CD4-positive, alpha-beta T cell treated with Interleukin-15 for 1 hour (primary cell): ENCODE results near the gene SLC38A2.
"Not testable (repeated sequence)": the region's sequence is repeated elsewhere in the genome, so short reads cannot be mapped to it uniquely, and the experiment has no call there.

Experiments used
- DNase-seq: peaks from one replicate; pipeline ENCODE4 v3.0.0-alpha.2; 2020

Gene SLC38A2

DNA sequence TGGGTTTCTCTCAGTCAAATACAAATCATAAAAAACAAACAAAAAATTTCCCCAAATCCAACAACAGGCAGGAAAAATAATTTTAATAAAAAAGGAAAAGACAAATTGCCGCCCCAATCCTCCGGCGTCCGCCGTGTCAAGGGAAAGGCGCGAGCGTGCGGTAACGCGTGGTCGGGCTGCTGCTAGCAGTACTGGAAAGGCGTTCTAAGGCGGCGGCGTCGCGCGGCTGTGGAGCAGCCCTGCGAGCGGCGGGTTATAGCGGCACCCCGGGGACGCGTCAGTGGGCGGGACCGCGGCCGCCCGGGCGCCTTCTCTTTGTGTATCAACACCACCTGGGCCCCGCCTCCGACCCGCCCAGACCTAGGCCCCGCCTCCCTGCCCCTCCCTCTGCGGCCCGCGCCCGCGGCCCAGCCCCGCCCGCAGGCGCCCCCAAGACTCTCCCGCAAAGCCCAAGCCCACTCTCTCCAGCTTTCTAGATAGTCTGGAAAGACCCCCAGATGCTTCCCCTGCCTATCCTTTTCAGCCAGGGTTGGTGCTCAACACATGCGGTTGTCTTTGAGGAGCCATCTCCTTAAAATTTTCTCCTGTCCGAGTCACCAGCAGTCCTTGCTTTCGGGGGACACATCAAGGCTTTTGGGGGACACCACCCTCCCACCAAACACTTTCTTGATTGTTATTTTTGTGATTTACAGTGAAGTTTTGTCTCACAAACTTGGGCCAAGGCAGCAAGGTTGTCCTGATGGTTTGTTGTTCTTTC is at the start of gene SLC38A2:
Gene SLC38A2, minus strand, starts transcription at position 230 of the 757 bp plus-strand sequence. CDS start 1,480 bp downstream, outside the sequence.
- peak; percentile 97 for DNase-seq

DNA sequence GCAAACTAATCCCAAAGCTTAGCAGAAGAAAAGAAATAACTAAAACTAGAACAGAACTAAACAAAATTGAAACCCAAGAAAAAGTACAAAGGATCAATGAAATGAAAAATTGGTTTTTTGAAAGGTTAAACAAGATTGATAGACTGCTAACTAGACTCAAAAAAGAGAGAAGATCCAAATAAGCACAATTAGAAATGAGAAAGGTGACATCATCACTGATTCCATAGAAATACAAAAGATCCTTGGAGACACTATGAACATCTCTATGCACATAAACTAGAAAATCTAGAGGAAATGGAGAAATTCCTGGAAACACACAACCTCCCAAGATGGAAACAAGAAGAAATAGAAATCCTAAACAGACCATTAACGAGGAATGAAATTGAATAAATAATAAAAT is 47.1 kb upstream of the SLC38A2 start:
- no peak for DNase-seq

DNA sequence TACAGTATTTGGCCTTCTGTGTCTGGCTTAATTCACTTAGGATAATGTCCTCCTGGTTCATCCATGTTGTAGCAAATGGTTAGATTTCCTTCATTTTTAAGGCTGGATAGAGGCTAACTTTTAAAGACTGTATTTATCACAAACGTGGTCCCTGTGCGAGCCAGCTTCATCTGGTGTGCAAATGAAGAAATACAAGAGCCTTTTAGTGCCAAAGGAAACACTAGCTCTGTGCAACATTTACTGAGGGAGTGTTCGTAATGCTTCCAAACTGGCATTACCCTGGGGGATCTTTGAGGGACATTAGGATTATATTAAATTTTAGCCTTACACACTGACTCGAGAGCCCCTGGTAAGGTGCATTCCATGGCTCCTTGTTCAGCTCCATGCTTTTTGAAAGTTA is 43.0 kb upstream of the SLC38A2 start:
- DNase-seq = no peak

GRCh38 chr12:46414591-46415268 is 42.2 kb upstream of the SLC38A2 start:
- DNase-seq = no peak

DNA sequence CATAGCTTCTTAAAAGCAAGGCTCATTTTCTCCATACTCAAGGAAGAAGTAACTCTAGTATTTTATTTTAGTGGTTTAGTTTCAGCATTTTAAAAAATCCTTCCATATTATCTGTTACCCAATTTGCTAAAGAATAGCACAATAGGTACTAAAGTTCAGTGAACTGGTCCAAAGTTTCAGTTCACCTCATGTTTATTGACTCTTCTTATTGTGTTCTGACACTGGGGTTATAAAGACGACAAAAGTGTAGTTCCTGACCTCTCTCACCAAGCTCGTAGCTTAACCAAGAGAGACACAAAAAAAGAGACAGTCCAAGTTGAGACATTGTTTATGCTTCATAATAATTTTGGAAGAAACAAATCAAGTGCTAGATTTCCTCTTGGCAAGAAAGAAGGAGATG is 40.8 kb upstream of the SLC38A2 start:
- DNase-seq = no peak

DNA sequence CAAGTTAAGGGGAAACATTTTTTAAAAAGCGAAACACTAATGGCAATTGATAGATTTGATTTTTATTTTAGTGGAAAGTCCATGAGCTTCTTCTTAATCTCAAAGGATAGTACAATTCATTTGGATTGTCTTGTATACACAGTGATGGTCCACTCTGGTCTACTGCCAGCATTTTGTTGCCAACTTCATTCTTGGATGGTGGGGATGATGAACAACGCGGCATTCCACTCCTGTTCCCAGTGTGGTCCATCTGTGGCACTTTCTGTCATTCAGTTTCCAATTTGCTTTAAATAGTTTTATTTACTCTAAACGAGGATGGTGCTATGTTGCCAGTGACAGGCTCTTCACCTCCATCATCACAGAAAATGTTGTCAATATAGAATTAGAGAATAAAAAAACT is 40.3 kb upstream of the SLC38A2 start:
- no peak for DNase-seq

DNA sequence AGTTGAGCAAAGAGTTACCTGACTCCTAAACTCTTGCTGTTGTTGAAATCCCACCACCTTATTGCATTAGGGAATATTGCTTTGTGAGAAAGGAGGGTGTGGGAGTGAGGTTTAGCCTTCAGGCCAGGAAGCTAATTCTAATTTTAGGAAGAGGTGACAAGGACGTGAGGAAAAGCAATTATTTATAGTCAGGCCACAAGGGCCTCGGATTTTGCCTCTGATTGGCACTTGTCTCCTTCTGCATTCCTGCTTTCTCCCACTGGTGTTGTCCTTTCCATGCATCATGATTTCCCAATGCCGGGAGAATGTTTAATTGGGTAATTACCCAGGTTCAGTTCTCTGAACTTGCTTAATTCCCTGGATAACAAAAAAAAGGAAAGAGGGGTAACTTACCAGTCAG is 37.9 kb upstream of the SLC38A2 start:
- DNase-seq = no peak

DNA sequence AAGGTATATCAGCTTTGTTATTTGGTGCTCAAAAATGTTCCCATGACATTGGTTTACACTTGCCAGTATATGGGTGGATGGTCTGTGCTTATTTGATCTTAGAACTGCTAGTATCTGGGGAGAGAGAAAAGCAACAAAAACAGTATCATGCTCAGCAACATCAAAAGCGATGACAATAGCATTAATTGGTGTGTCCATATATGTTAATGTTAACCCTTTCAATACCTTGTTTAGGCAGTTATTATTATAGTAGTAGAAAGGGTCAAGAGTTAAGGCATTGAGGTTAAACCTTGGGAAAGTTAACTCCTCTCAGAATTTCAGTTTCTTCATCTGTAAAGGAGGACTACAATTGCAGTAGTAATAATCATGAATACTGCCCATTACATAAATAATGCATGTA is 37.4 kb upstream of the SLC38A2 start:
- DNase-seq = no peak

- DNase-seq = no peak
These were observed 36.8 kb upstream of the SLC38A2 start for GRCh38 chr12:46409342-46409741.

DNA sequence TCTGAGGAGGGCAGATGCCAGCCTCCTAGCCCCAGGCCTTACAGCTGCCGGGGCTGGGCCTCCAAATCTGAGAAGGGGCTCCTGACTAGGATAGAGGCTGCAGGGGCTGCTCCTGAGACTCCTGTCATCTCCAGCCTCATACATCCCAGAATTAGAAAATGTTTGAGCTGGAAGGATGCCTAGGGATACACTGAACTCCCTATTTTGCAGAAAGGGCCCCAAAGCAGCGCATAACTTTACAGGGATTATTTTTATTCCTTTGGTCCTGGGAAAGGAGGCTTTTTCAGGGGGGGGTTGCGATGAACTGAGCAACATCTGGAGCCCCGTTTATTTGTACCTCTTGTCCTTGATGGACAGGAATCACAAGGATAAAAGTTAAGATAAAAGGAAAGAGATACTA is 35.9 kb upstream of the SLC38A2 start:
- DNase-seq = no peak

DNA sequence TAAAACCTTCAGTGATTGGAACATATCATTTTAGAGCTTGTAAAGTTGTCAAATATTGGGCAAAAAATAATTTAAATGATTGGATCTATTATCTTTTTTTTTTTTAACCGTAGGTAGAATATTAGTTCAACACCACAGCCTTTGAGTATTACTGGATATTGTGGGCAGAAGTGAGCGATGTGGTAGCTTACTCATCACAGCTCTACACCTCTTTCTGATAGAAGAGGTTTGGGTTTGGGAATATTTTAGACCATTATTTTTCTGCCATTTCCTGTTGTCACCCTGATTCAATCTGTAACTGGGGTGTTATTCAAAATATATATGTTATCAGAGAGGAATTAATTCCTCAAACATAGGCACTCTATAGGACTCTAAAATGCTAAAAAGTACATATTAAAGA is 34.8 kb upstream of the SLC38A2 start:
- no peak for DNase-seq

DNA sequence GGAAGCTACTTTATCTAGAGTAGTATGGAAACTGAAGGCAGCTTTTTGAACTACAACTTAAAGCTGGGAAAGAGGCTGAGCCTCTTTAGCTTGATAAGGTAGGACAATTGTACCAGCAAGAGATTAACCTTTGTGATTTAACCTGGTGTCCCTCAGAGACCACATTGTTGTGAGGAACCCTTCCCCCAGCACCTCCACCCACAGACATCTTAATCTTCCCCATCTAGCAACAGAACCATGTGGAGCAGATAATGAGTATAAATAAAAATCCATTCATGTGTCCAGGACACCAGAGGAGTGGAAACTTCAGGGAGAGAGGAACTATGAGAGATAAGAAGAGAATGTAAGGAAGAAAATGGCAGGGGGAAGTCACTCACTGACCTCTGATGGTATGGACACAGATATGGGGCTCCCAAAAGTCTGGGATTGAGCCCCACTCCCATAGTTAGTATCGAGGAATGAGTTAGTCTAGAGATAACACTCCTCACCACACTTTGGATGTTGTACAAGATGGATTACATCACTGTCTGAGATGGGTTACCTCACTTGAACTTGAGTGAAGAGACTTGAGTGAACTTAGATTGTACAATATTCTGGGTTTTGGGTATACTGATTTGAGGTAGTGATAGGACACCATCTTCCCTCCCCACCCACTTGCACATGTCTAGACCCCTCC is 33.9 kb upstream of the SLC38A2 start:
- DNase-seq = no peak

DNA sequence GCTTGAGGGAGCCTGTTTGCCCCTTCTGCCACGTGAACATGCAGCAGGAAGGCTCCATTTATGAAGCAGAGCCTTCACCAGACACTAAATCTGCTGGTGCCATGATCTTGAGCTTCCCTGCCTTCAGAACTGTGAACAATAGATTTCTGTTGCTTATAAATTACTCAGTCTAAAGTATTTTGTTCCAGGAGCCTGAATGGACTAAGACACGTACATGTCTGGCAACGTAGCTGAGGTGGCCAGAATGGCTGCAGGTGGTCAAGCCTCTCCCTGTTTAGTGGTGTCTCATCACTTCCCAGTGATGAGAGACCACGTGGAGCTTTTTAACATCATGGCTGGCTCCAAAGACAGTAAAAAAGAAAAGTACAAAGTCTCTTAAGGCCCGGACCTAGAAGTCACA is 32.2 kb upstream of the SLC38A2 start:
- no peak for DNase-seq

DNA sequence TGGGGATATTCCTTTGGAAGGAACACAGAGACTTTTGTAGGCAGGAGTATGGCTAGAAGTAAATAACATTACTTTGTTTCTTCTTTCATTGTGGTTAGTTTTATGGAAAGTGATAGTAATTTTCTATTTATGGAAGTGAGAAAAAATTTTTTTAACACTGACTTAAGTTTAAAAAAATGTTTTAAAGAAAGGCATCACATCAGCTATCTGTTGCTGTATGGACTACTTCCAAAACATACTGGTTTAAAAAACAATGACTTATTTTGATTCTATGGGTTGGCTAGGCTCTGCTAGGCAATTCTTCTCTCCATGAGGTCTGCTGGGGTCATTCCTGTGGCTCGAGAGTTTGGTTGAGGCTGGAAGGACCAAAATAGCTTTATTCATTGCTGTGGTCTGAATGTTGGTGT is 31.7 kb upstream of the SLC38A2 start:
- DNase-seq = no peak

GRCh38 chr12:46403719-46404070 is 31.1 kb upstream of the SLC38A2 start:
- DNase-seq = no peak

GRCh38 chr12:46402941-46403718 is 30.6 kb upstream of the SLC38A2 start:
- no peak for DNase-seq

DNA sequence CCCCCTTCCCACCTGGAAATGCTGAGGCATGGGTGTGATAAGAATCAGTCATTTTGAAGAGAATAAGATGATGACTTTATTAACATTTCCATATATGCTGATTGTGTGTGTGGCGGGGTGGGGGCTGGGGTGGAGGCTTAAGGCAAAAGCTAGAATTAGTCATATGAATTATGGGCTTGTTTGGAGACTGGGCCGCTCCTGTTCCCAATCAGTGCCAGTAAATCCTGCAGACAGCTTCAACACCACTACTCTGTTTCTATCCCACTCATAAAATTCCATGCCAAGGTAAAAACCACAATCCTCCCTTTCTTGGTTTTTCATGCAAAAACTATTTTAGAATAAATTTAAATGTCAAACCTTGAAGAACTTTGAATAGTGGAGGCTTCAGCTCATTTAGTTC is 29.9 kb upstream of the SLC38A2 start:
- DNase-seq = no peak

DNA sequence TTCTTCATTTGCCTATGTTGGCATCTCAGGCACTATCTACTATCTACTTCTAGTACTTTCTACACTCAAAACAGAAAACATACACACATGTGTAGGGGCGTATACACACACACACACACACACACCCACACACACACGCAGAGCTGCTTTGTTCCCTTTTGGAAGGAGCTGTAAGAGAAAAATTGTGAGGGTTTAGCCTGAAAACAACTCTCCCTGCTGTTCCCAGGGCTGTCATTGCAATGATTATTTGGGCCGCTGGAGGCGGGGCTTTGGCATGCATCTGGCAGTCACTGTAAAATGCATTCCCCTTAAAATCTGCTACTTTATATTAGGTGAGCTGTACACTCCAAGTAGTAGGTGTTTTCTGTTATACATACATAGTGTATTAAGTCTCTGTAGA is 29.1 kb upstream of the SLC38A2 start:
- DNase-seq = no peak

DNA sequence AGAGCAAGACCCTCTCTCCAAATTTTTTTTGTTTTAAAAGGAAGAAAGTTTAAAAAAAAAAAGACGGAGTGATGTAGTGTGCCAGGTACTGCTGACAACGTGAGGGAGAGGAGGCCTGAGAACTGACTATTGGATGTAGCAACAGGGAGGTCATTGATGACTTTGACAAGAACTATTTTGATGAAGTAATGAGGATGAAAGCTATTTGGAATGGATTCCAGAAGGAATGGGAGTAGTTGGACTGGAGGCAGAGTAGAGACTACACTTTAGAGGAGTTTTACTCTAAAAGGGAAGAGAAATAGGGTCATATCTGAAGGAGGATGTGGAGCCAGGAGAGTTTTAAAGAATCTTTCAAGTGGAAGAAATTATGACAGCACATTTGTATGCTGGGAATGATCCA is 27.8 kb upstream of the SLC38A2 start:
- DNase-seq = no peak

DNA sequence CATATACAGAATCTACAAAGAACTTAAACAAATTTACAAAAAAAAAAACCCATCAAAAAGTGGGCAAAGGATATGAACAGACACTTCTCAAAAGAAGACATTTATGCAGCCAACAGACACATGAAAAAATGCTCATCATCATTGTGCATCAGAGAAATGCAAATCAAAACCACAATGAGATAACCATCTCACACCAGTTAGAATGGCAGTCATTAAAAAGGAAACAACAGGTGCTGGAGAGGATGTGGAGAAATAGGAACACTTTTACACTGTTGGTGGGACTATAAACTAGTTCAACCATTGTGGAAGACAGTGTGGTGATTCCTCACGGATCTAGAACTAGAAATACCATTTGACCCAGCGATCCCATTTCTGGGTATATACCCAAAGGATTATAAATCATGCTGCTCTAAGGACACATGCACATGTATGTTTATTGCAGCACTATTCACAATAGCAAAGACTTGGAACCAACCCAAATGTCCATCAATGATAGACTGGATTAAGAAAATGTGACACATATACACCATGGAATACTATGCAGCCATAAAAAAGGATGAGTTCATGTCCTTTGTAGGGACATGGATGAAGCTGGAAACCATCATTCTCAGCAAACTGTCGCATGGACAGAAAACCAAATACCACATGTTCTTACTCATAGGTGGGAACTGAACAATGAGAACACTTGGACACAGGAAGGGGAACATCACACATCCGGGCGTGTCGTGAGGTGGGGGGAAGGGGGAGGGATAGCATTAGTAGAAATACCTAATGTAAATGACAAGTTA is 27.1 kb upstream of the SLC38A2 start:
- not testable (repeated sequence) for DNase-seq

GRCh38 chr12:46396826-46397225 is 24.3 kb upstream of the SLC38A2 start:
- DNase-seq = no peak

- no peak for DNase-seq
These were observed 22.8 kb upstream of the SLC38A2 start for GRCh38 chr12:46395388-46395787.

GRCh38 chr12:46391630-46392029 is 19.1 kb upstream of the SLC38A2 start:
- DNase-seq = no peak
